Measurements from ENCODE around the gene LGMN. TPM values are rescaled to one million over a fixed set of nuclear protein-coding genes. Genes with fewer than 3 reads are reported as not detected.

Gene LGMN
- total RNA-seq, 1 donor from 2014 or later = 52.5 TPM

DNA sequence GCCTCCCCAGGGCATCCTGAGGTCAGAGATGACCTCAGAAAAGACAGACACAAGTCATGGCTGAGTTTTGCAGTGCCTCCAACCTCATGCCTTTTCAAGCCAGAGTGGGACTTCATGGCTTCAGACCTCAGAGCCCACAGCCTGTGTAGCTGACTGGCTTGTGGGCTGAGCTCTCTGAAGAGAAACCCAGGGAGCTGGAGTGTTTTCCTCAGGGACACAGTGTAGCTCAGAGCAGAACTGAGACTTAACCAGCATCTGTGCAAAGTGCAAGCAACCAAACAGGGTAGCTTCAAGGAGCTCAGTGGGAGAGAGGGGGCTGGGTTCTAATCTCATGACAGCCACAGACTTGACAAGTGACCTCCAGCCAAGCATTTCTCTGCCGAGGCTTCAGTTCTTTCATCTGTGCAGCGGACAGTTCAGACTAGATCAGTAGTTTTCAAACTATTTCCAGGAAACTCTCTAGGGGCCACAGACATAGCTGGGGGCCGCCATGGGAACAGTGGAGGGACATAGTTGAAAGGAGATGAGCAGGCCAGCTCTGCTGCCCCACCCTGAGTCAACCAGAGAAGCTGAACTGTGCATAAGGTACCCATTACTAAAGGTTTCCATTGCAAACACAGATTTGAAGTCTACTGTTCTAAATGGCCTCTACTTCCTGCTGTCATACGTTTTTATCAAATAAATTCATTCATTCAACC is 80.0 kb downstream of the LGMN start:
- Mint-ChIP-seq H3K27me3 (ENCODE audit: low read depth) (no peaks in the 10 kb centered on the region), H3K36me3 (peaks cover 7% of the 10 kb centered on the region), H3K4me1 (no peaks in the 10 kb centered on the region), H3K4me3 (no peak overlapping the region), H3K9me3 (no peaks in the 10 kb centered on the region), H3K27ac (no peak overlapping the region)
- no peak for DNase-seq (ENCODE audit: low spot score in 2 of 2, unreplicated experiment in 2 of 2)
- TF ChIP-seq, protein P1, sequence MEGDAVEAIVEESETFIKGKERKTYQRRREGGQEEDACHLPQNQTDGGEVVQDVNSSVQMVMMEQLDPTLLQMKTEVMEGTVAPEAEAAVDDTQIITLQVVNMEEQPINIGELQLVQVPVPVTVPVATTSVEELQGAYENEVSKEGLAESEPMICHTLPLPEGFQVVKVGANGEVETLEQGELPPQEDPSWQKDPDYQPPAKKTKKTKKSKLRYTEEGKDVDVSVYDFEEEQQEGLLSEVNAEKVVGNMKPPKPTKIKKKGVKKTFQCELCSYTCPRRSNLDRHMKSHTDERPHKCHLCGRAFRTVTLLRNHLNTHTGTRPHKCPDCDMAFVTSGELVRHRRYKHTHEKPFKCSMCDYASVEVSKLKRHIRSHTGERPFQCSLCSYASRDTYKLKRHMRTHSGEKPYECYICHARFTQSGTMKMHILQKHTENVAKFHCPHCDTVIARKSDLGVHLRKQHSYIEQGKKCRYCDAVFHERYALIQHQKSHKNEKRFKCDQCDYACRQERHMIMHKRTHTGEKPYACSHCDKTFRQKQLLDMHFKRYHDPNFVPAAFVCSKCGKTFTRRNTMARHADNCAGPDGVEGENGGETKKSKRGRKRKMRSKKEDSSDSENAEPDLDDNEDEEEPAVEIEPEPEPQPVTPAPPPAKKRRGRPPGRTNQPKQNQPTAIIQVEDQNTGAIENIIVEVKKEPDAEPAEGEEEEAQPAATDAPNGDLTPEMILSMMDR (IDR thresholded peaks at IDR 0.05; ENCODE audit: unreplicated experiment) = no peak

DNA sequence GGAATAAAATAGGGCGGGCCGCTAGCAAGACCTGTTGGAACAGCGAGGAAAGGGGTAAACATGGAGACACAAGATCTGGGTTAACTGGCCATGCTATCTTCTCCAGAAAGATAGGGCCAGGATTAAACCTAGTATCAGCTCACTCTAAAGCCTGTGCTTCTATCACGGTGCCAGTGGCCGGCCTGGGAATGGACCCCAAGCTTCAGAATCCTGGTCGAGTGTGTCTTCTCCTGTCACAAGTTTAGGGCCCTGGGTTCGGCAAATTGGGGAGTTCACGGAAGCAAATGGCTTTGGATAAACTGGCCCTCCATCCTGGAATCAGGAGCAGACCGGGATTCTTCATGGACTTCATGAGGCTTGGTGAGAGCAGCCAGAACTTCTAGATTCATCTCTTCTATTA is 82.2 kb downstream of the LGMN start:
- Mint-ChIP-seq H3K4me3 (no peak overlapping the region), H3K27ac (no peak overlapping the region), H3K9me3 (no peaks in the 10 kb centered on the region), H3K27me3 (ENCODE audit: low read depth) (no peaks in the 10 kb centered on the region), H3K4me1 (no peaks in the 10 kb centered on the region), H3K36me3 (peaks cover 10% of the 10 kb centered on the region)
- DNase-seq (ENCODE audit: low spot score in 2 of 2, unreplicated experiment in 2 of 2) = no peak
- TF ChIP-seq, protein P1 (IDR thresholded peaks at IDR 0.05; ENCODE audit: unreplicated experiment) = no peak

DNA sequence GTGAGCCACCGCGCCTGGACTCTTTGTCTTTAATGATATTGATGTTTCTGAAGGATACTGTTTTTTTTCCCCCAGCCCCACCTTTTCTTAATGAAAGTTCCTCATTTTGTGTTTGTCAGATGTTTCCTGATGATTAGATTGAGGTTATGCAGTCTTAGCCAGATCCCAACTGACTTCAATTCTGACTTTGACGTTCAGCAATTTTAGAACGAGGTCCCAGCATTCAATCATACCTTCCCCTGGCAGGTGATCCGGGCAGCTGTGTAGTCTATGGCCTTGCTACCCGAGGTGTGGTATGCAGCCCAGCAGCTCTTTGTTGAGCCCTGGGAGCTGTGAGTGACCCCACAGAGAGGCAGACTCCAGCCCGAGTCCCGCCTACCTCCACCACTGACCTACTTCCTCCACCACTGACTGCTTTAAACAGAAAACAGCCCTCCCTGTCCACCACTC is 82.7 kb downstream of the LGMN start:
- DNase-seq (ENCODE audit: low spot score in 2 of 2, unreplicated experiment in 2 of 2) = no peak
- TF ChIP-seq, protein P1 (IDR thresholded peaks at IDR 0.05; ENCODE audit: unreplicated experiment) = no peak
- H3K36me3 Mint-ChIP-seq = peaks cover 15% of the 10 kb centered on the region
- no peak overlapping the region for H3K4me3 Mint-ChIP-seq
- no peaks in the 10 kb centered on the region for H3K4me1 Mint-ChIP-seq
- H3K27ac Mint-ChIP-seq = no peak overlapping the region
- no peaks in the 10 kb centered on the region for H3K27me3 Mint-ChIP-seq (ENCODE audit: low read depth)
- H3K9me3 Mint-ChIP-seq = no peaks in the 10 kb centered on the region

DNA sequence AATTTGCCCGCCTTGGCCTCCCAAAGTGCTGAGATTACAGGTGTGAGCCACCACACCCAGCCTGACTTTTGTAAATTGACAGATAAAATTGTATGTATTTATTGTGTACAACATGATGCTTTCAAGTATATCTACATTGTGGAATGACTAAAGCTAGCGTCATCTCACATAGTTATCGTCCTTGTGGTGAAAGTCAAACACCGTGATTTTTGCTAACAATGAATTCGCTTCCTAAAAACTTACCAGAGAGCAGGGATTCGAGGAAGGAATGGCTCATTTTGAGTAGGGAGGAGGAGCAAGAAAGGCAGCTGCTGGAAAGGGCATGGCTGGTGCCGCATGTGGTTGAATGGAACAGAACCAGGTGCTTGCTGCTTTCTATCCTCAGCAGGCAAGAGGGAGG is 85.4 kb downstream of the LGMN start:
- peaks cover 16% of the 10 kb centered on the region for H3K36me3 Mint-ChIP-seq
- H3K9me3 Mint-ChIP-seq = no peaks in the 10 kb centered on the region
- no peaks in the 10 kb centered on the region for H3K27me3 Mint-ChIP-seq (ENCODE audit: low read depth)
- no peak for DNase-seq (ENCODE audit: low spot score in 2 of 2, unreplicated experiment in 2 of 2)
- H3K4me1 Mint-ChIP-seq = no peaks in the 10 kb centered on the region
- H3K4me3 Mint-ChIP-seq = no peak overlapping the region
- no peak overlapping the region for H3K27ac Mint-ChIP-seq
- TF ChIP-seq, protein P1 (IDR thresholded peaks at IDR 0.05; ENCODE audit: unreplicated experiment) = no peak

DNA sequence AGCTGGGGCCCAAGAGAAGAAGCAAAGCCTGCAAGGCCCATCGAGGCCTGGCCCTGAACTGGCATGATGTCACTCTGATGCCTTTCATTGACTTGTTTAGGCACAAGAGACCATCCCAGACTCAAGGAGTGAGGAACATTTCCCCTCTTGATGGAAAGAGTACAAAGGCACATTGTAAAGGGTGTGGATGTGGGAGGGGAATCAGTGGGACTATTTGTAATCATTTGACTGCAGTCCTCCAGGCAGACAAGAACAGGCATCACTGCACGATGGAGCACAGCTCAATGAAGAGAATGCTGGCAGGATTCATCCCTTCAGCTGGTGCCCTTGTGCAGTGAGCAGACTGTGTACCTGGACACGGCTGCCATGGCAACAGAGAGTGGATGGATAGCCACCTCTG is 87.9 kb downstream of the LGMN start:
- TF ChIP-seq, protein P1 (IDR thresholded peaks at IDR 0.05; ENCODE audit: unreplicated experiment) = no peak
- Mint-ChIP-seq H3K27me3 (ENCODE audit: low read depth) (no peaks in the 10 kb centered on the region), H3K27ac (no peak overlapping the region), H3K4me1 (no peaks in the 10 kb centered on the region), H3K9me3 (no peaks in the 10 kb centered on the region), H3K36me3 (peaks cover 12% of the 10 kb centered on the region), H3K4me3 (no peak overlapping the region)
- no peak for DNase-seq (ENCODE audit: low spot score in 2 of 2, unreplicated experiment in 2 of 2)

Data from mesothelial cell of epicardium (in vitro differentiated cells).